HG03060 (cell line): ENCODE measurements around the gene DIP2B.

ENCODE experiments used
- ATAC-seq: cut with Tn5 transposase; IDR thresholded peaks from one replicate; pipeline ENCODE4 v1.9.1; 2021; ENCODE audit warnings: low read depth, moderate number of reproducible peaks; ENCODE audit not compliant: unreplicated experiment

The DIP2B gene

DNA sequence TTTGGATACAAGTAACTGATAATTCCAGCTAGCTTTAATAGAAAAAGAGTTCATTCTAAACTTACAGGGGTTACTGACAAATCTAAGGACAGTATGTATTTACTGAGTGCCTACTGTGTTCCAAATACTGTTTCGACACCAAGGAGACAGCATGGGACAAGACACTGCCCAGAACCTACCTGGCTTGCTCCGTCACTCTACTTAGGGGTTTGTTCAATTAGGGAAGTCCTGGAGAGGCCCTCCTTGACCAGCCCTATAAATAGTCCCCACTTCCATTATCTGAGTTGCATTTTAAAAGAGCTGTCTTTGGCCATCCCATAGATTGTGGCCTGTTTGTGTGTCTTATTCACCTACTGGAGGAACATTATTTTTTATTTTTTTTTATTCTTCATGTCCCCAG, 129.6 kb downstream of the DIP2B start:
- ATAC-seq, result no peak

- no peak for ATAC-seq
Observed at GRCh38 chr12:50635364-50635763, 130.6 kb downstream of the DIP2B start.

GRCh38 chr12:50635857-50636256, 131.1 kb downstream of the DIP2B start:
- no peak for ATAC-seq

DNA sequence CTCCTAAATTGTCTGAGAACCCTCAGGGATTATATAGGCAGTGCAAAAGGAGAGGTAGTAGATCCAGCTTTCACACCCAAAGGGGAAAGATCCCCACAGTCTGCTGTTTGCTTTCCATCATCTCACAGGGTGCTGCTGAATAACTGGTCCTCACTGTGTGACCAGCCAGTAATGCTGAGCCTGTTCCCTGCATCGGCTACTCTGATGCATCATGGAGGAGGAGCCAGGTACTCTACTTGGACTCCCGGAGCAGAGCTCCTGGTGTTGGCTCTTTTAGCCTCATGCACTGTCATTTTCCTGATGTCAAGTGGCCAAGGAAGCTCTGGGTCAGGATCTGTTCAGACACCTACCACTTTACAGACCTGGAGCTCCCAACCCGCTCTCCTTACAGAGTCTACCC, 131.7 kb downstream of the DIP2B start:
- no peak for ATAC-seq

DNA sequence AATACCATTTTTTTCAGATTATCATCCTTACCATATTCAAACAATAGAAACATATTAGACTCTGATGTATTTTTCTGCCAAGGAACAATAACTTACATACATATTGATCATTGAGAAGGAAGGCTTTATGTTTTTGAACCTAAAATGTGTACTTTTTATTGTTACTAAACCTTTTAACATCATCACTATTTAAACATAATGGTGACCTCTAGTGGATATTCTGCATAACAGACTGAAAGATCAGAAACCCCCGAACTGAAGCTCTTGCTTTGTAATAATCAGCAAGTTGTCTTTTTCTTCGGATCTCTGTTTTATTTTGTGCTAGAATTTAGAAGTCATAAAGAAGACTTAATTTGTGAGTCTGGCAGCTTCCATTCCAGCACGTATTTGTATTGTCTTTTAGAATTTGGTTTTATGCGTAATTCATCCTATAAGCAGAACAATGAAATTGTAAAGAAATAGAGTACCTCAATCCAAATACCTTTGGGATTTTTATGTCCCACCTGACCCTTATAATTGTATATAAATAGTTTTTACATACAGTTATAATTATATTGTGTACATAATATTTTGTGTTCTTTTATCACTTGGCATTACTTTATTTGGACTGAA, 133.2 kb downstream of the DIP2B start:
- ATAC-seq, result no peak

- ATAC-seq, result no peak
Observed at GRCh38 chr12:50638482-50638880, 133.7 kb downstream of the DIP2B start.

DNA sequence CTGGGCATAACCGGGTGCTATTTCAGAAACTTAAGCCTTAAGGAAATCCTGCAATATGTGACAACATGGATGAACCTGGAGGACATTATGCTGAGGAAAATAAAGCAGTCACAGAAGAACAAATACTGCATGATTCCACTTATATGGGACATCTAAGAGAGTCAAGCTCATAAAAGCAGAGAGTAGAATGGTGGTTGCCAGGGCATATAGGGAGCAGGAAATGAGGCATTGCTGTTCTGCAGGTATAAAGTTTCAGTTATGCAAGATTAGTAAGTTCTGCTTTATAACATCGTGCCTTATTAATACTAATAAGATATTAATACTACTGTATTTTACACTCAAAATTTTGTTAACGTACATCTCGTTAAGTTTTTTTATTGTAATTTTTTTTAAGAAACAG, 134.9 kb downstream of the DIP2B start:
- no peak for ATAC-seq

- no peak for ATAC-seq
Observed at GRCh38 chr12:50640321-50640939, 135.6 kb downstream of the DIP2B start.

- no peak for ATAC-seq
Observed at GRCh38 chr12:50641566-50641965, 136.8 kb downstream of the DIP2B start.

GRCh38 chr12:50642035-50642451, 137.3 kb downstream of the DIP2B start:
- ATAC-seq, result no peak

GRCh38 chr12:50642761-50643160, 138.0 kb downstream of the DIP2B start:
- no peak for ATAC-seq

GRCh38 chr12:50647031-50647430, 142.2 kb downstream of the DIP2B start:
- no peak for ATAC-seq

DNA sequence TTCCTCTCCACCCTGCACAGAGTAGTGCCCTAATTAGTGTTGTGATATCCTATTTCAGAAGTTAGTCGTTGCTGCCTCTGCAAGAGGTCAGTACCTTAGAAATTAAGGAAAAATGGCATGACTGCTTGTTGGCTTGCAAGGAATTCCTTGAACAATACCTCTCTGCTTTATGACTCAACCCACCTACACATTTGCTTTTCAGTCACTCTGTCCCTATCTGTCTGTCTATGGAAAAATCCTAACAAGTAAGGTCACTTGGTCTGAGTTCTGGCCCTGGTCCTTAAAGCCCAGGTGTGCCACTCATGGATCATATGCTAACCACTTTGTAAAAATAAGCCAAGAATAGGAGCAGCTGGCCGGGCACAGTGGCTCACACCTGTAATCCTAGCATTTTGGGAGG, 142.7 kb downstream of the DIP2B start:
- no peak for ATAC-seq

DNA sequence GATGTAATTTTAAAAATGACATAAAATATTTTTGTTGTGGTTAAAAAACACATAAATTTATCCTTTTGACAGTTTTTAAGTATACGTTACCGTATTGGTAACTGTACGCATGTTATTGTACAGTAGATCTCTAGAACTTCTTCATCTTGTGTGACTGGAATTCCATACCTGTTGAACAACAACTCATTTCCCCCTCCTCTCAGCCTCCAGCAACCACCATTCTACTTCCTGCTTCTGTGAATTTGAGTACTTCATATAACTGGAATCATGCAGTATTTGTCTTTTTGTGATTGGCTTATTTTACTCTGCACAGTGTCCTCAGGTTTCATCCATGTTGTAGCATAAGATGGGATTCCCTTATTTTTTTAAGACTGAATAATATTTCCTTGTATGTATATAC, 145.5 kb downstream of the DIP2B start:
- ATAC-seq, result no peak

DNA sequence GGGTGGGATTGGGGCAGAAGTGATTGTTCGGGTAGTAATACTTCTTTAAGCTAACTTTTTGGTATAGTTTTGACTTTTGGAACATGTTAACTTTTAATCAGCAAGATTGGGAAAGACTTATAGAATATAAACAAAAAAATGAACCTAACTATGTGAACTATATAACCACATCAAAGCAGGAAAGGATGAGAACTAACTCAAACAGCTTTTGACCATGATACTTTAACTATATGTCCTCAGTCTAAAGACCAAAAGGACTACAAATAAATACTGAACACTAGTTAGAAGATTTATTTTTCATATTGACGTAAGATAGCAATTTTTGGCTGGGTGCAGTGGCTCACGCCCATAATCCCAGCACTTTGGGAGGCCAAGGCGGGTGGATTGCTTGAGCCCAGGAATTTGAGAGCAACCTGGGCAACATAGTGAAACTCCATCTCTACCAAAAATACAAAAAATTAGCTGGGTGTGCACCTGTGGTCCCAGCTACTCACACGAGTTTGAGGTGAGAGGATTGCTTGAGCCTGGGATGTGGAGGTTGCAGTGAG, 150.7 kb downstream of the DIP2B start:
- no peak for ATAC-seq

DNA sequence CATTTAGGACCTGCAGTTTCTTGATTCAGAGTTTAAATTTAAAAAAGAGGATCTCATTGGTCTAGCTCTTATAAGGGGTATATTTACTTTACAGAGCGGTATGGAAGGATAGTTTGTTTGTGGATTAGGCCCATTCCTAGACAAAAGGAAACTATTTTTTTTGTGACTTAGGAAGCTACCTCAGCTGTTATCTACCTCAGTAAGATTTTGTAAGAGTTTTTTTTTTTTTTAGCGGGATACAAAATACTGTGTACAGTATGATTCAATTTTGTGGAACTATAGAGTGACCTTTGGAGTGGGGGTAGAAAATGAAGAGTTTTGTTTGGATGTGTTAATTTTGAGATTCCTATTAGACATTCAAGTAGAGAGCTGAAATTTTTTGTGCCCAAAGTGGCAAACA, 154.5 kb downstream of the DIP2B start:
- no peak for ATAC-seq

GRCh38 chr12:50659690-50660424, 155.1 kb downstream of the DIP2B start:
- no peak for ATAC-seq

GRCh38 chr12:50660425-50660822, 155.6 kb downstream of the DIP2B start:
- no peak for ATAC-seq

GRCh38 chr12:50661300-50662115, 156.7 kb downstream of the DIP2B start:
- ATAC-seq, result no peak

- no peak for ATAC-seq
Observed at GRCh38 chr12:50662116-50662510, 157.3 kb downstream of the DIP2B start.

GRCh38 chr12:50665170-50665569, 160.4 kb downstream of the DIP2B start:
- ATAC-seq, result no peak
